Measurements from ENCODE around the gene NXPE3. TPM values are rescaled to one million over a fixed set of nuclear protein-coding genes. Genes with fewer than 3 reads are reported as not detected.

NXPE3 gene
- total and polyA plus RNA-seq, 9 of the 15 experiments (the other 6 are each of a cell fraction or from before 2014, with no cell fraction given), result 0.25 to 2.5 (median 0.95) TPM

- H3K9me1 ChIP-seq (ENCODE audit: control insufficient read depth, insufficient read depth, low read length), result no peaks in the 10 kb centered on the region
- H3K4me3 ChIP-seq, result no peak overlapping the region
- TF ChIP-seq ETV5 (CRISPR knock-in tag; IDR thresholded peaks at IDR 0.05; ENCODE audit: low read depth) (no peak), POLR2B (IDR thresholded peaks at IDR 0.05; ENCODE audit: low read depth, partially characterized antibody) (peak; percentile 22), POLR2A (conservative IDR thresholded peaks at IDR 0.05) (peak; percentile 41; the same call in 1 of the 2 replicates)
- no TSS peak for BruUV-seq (replicated peaks)
- H3K4me2 ChIP-seq (ENCODE audit: insufficient read depth, low read length), result no peak overlapping the region
- no peak overlapping the region for H2AFZ ChIP-seq (ENCODE audit: low read depth, low read length)
- peaks cover 38% of the 10 kb centered on the region; the same call in 2 of the 3 replicates for H3K36me3 ChIP-seq (ENCODE audit: control insufficient read depth, insufficient read depth, low read length)
- no peaks in the 10 kb centered on the region for H3K9me3 ChIP-seq (replicated peaks; ENCODE audit: control insufficient read depth, insufficient read depth, low read depth, low read length)
- intact Hi-C loops (cut with micrococcal nuclease), result no loop called here
- ChIA-PET CTCF (ENCODE audit: low intra/inter-chr PET ratio) (no interaction called here), POLR2A (interaction anchor here (1.0 to 2.1 kb wide), 2 partner anchors 10 to 12 kb away, joined by 8 read pairs; partner anchors contain the start of gene NFKBIZ)
- no peak for FAIRE-seq
- no peak for DNase-seq (ENCODE audit: extremely low read depth in 1 of 4, low spot score in 3 of 4)
- H3K27ac ChIP-seq (ENCODE audit: extremely low read depth, low read depth, low read length), result no peak overlapping the region
- no peaks in the 10 kb centered on the region for H3K79me2 ChIP-seq (ENCODE audit: control insufficient read depth, insufficient read depth, low read length)
- no peaks in the 10 kb centered on the region for H3K4me1 ChIP-seq (replicated peaks in 1 of 2; ENCODE audit: control insufficient read depth in 2 of 2, insufficient read depth in 2 of 2, low read length in 2 of 2)
- no peak overlapping the region for H3K9ac ChIP-seq (ENCODE audit: insufficient read depth in 1 of 2, low read depth in 2 of 2, low read length in 2 of 2)
- peak; percentile 37; the same call in 2 of the 3 replicates for ATAC-seq
- H3K27me3 ChIP-seq (ENCODE audit: control insufficient read depth in 2 of 2, insufficient read depth in 2 of 2, low read length in 2 of 2), result no peaks in the 10 kb centered on the region
- 65% methylated on average over 5 of the region's 5 CpGs for WGBS (ENCODE audit: insufficient coverage, low coverage, missing lambda C conversion rate)
- in situ Hi-C loops (cut with MboI), result no loop called here
- H4K20me1 ChIP-seq (replicated peaks; ENCODE audit: control insufficient read depth, insufficient read depth, low read length), result no peaks in the 10 kb centered on the region
These were observed 82.9 kb downstream of the NXPE3 start for GRCh38 chr3:101861789-101862415.

GRCh38 chr3:101862416-101863165 is 83.6 kb downstream of the NXPE3 start:
- no peaks in the 10 kb centered on the region for H3K27me3 ChIP-seq (ENCODE audit: control insufficient read depth in 2 of 2, insufficient read depth in 2 of 2, low read length in 2 of 2)
- FAIRE-seq, result no peak
- no peaks in the 10 kb centered on the region for H3K9me1 ChIP-seq (ENCODE audit: control insufficient read depth, insufficient read depth, low read length)
- ChIA-PET CTCF (ENCODE audit: low intra/inter-chr PET ratio) (no interaction called here), POLR2A (interaction anchor here (1.5 kb wide), 1 partner anchor 97 kb away, joined by 3 read pairs; no protein-coding TSS in a partner anchor)
- no peak overlapping the region for H2AFZ ChIP-seq (ENCODE audit: low read depth, low read length)
- no peak overlapping the region for H3K4me3 ChIP-seq
- no peaks in the 10 kb centered on the region for H3K9me3 ChIP-seq (replicated peaks; ENCODE audit: control insufficient read depth, insufficient read depth, low read depth, low read length)
- intact Hi-C loops (cut with micrococcal nuclease) (no loop called here), in situ Hi-C loops (cut with MboI) (no loop called here)
- H3K4me2 ChIP-seq (ENCODE audit: insufficient read depth, low read length), result no peak overlapping the region
- DNase-seq (ENCODE audit: extremely low read depth in 1 of 4, low spot score in 3 of 4), result no peak
- H3K4me1 ChIP-seq (replicated peaks in 1 of 2; ENCODE audit: control insufficient read depth in 2 of 2, insufficient read depth in 2 of 2, low read length in 2 of 2), result no peaks in the 10 kb centered on the region; a peak in 1 of 5 replicates
- no peak overlapping the region for H3K27ac ChIP-seq (ENCODE audit: extremely low read depth, low read depth, low read length)
- BruUV-seq (replicated peaks), result no TSS peak
- no peak for ATAC-seq
- H4K20me1 ChIP-seq (replicated peaks; ENCODE audit: control insufficient read depth, insufficient read depth, low read length), result no peaks in the 10 kb centered on the region
- 51% methylated on average over 3 of the region's 3 CpGs for WGBS (ENCODE audit: insufficient coverage, low coverage, missing lambda C conversion rate)
- no peaks in the 10 kb centered on the region for H3K79me2 ChIP-seq (ENCODE audit: control insufficient read depth, insufficient read depth, low read length)
- no peak overlapping the region for H3K9ac ChIP-seq (ENCODE audit: insufficient read depth in 1 of 2, low read depth in 2 of 2, low read length in 2 of 2)
- H3K36me3 ChIP-seq (ENCODE audit: control insufficient read depth, insufficient read depth, low read length), result peaks cover 31% of the 10 kb centered on the region; the same call in 2 of the 3 replicates
- no peak for TF ChIP-seq RBM34 (IDR thresholded peaks at IDR 0.05; ENCODE audit: borderline replicate concordance, insufficient read depth, low read length)
- no peak for TF ChIP-seq THRAP3 (IDR thresholded peaks at IDR 0.05; ENCODE audit: borderline replicate concordance)
- TF ChIP-seq MYNN (IDR thresholded peaks at IDR 0.05), result no peak
- no peak for TF ChIP-seq MYNN (CRISPR knock-in tag; IDR thresholded peaks at IDR 0.05)
- no peak for TF ChIP-seq CEBPG (CRISPR knock-in tag; IDR thresholded peaks at IDR 0.05)
- TF ChIP-seq CEBPG (tag; conservative IDR thresholded peaks at IDR 0.05 in 1 of 2, IDR thresholded peaks at IDR 0.05 in 1 of 2), result no peak
- no peak for TF ChIP-seq ELF2 (CRISPR knock-in tag; IDR thresholded peaks at IDR 0.05)
- no peak for TF ChIP-seq TCF3 (CRISPR knock-in tag; IDR thresholded peaks at IDR 0.05)
- TF ChIP-seq SRSF9 (IDR thresholded peaks at IDR 0.05; ENCODE audit: borderline replicate concordance, low read depth, low read length), result no peak
- no peak for TF ChIP-seq ATF1 (CRISPR knock-in tag; IDR thresholded peaks at IDR 0.05)
- TF ChIP-seq ATF1 (tag; IDR thresholded peaks at IDR 0.05), result no peak
- no peak for TF ChIP-seq HEY1 (CRISPR knock-in tag; IDR thresholded peaks at IDR 0.05; ENCODE audit: borderline replicate concordance)
- TF ChIP-seq KLF13 (tag; IDR thresholded peaks at IDR 0.05; ENCODE audit: borderline replicate concordance, low read depth), result no peak
- no peak for TF ChIP-seq NFE2 (IDR thresholded peaks at IDR 0.05; ENCODE audit: low read depth)

All from K562 (cell line).